HG02943 (cell line): ENCODE data around the gene THAP4.

Source experiments
- ATAC-seq: cut with Tn5 transposase; IDR thresholded peaks from one replicate; pipeline ENCODE4 v1.9.1; 2021; ENCODE audit warnings: mild to moderate bottlenecking, low read depth, moderate library complexity; ENCODE audit not compliant: unreplicated experiment

THAP4 gene

DNA sequence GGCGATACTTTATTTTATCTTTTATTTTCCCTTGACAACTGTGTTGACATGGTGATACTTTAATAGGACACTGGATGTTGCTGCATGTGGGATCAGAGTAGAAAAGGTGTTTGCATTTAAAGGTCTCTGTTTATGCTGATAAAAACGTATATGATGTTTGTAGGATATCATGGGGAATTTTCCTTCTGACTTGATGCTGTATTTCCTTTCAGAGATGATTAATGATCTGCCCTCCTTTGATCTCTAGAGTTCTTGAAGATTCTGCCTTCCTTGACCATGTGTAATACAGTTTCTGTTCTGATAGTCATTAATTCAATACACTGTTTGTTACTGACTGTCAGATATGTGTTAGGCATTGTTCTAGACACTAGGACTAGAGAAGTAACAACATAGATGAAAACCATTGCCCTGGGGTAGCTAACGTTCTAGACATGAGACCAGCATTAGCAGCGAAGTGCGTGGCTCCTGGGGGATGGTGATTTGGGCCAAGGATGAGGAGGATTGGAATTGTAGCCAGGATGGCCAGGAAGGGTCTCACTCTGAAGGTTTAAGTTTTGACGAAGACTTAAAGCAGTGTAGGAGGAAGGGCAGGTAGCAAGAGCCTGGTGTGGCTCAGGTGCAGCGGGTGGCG lies 3.3 kb upstream of the THAP4 start:
- ATAC-seq = no peak

- ATAC-seq = no peak
Measured at GRCh38 chr2:241639385-241639784, 2.4 kb upstream of the THAP4 start.

- ATAC-seq = no peak
Measured at GRCh38 chr2:241638940-241639339, 2.0 kb upstream of the THAP4 start.

GRCh38 chr2:241637795-241638660 lies 1.1 kb upstream of the THAP4 start:
- peak; percentile 27 for ATAC-seq

- peak; percentile 19 for ATAC-seq
Measured at GRCh38 chr2:241636182-241637017, 558 bp downstream of the THAP4 start.

DNA sequence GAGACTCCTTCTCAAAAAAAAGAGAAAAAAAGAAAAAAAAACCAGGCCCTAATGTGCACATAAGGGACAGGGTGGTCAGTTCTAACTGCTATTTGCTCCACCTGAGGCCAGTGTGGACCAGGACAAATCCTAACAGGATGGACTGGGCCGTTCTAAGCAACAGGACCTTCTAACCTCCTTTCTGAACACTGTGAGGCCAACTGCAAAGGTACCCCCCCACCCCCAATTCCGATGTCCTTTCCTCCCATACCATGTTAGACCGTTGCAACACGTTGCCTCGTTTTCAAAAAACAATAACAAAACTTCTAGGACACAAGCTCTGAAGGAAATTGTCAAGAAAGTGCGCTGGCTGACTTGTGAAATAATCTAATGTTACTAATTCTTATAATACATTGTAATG lies 1.2 kb downstream of the THAP4 start:
- no peak for ATAC-seq

GRCh38 chr2:241633561-241633960 lies 3.4 kb downstream of the THAP4 start:
- ATAC-seq = no peak

DNA sequence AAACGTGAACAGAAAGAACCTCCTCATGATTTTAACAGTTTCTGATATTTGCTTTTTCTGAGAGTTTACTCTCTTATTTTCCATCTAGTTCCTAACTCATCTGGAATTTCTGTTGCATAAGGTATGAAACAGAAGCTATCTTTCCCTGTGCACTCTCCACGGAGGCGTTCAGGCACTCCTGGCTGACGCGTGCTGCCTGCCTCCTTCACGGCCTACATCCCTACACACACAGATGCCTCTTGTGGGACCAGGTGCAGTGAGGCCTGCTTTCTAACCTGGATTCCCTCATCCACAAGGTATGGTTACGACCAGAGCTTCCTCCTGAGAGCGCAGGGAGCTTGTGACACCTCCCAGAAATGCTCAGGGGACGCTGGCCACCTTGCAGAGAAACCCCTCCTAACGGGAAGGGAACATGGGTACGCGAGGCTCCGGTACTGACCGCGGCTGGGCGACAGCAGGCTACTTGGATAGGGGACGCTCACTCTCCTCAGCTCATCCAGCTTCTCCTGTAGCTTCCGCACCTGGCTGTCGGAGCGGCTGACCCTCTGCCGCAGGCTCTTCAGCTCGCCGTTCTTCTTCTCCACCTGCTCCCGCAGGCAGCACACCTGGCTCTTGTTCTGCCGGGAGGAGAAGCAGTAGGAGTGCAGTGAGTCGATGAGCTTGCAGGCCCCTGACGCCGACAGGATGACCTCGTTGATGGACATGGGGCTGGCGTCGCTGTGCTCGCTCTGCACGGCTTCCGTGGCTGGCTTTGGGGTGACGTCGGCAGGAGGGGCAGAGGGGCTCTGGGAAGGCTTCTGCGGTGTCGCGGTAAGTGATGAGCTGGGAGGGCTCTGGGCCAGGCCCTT lies 4.3 kb downstream of the THAP4 start:
- no peak for ATAC-seq

DNA sequence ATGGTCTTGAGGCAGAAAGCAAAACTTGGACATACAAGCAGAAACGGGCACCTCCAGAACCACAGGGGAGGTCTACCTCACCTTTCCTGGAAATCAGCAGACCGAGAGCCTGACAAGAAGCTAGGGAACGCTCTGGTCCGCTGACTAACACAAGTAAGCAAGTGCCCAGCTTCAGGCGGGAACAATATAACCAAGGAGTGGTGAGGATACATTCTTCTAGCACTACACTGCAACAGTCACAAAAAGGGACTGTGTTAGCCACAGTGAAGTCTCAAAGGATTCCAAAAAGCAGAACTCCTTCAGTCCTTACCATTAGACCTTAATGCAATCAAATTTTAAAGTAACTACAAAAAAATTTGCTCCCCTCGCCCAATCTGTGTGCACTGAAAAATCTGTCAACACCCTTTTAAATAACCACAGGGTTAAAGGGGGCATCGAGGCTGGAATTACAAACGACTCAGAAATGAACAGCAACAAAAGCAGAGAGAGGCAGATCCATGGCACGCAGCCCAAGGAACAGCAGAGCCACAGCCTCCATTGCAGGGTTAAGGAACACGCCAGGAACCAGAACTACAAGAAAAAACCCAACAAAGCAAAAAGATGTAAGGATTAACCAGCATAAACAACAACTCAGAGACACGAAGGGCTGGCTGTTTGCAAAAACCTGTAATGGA lies 7.1 kb downstream of the THAP4 start:
- ATAC-seq = no peak

DNA sequence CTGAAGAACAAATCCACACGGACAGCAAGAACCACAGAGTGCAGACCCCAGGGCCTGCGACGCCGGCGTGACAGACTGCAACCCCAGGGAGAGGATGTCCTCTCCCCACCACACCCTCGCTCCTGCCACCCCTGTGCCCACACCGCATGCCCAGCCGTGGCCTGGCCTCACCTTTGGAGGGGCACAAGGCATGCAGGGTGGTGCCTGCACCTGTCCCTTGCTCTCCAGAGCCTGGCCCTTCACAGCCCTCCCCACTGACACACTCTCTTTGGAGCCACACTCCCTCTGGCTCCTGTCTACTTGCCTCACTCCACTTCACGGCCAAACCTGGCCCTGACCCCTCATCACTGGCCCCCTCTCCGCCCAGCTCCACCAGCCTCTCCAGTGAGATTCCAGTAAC lies 9.3 kb downstream of the THAP4 start:
- no peak for ATAC-seq

DNA sequence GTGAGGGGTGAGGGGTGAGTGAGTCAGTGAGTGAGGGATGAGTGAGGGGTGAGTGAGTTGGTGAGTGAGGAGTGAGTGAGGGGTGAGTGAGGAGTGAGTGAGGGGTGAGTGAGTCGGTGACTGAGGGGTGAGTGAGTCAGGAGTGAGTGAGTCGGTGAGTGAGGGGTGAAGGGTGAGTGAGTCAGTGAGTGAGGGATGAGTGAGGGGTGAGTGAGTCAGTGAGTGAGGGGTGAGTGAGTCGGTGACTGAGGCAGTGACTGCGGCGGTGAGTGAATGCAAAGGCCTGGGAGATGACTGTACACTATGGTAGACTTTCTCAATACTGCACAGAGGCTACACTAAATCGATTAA lies 16.6 kb downstream of the THAP4 start:
- no peak for ATAC-seq

- no peak for ATAC-seq
Measured at GRCh38 chr2:241619597-241620418, 17.1 kb downstream of the THAP4 start.

DNA sequence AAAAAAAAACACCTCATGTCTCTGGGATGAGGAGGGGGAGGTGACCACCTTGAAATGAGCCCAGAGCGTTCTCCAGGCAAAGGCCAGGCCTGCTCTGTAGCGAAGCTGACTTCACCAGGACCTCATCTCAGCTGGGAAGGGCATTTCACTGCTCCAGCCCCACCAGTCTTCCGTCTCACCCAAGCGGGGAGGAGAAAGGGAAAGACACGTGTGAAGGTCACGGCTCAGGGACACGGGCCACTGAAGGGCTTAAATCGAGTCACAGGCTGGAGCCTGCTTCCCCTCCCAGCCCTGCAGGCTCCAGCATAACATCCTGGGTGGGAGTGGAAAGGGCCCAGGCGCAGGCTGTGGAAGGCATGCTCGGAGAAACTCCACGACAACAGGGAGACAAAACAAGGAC lies 18.1 kb downstream of the THAP4 start:
- ATAC-seq = no peak

GRCh38 chr2:241618296-241618805 lies 18.6 kb downstream of the THAP4 start:
- no peak for ATAC-seq

- no peak for ATAC-seq
Measured at GRCh38 chr2:241617431-241618154, 19.4 kb downstream of the THAP4 start.

DNA sequence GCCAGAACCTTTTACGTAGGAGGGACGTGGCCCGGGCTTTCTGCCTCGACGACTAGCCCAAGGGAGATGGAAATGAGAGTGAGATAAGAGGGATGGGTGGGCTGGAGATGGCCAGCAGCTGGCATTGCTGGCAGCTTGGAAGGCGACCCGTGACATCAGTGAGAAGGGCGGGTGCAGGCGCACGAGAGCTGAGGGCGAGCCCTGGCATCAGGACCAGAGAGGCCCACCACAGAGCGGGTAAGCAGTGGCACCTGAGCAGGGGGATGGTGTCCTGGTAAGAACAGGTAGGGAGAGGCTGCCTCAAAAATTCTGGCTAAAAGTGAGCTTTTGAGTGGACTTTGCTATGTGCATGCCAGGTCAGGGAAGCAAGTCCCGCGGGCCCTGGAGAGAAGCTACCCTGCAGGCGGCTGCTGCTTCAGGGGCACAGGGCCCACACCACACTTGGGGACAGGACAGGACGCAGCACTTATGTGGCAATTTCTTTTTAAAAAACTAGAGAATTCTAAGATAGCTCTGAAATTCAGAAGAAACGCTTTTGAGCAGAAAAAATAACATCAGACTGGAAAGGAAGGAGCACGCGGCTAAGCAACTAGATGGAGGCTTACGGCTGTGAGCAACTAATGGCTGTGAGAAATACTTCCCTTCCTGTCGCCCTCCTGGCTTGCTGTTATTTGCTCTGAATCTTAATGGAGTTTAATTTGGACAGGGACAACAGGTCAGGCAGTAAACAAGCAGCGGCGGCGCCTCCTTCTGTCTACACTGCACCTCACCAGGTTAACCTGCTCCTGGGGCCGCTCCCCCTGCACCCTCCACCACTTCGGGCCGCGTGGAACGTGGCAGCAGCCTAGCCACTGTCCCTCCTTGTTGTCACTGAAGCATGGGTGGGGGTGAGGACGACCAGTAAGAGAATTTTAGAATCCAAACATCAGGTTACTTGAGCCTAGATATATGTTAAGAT lies 20.5 kb downstream of the THAP4 start:
- no peak for ATAC-seq

DNA sequence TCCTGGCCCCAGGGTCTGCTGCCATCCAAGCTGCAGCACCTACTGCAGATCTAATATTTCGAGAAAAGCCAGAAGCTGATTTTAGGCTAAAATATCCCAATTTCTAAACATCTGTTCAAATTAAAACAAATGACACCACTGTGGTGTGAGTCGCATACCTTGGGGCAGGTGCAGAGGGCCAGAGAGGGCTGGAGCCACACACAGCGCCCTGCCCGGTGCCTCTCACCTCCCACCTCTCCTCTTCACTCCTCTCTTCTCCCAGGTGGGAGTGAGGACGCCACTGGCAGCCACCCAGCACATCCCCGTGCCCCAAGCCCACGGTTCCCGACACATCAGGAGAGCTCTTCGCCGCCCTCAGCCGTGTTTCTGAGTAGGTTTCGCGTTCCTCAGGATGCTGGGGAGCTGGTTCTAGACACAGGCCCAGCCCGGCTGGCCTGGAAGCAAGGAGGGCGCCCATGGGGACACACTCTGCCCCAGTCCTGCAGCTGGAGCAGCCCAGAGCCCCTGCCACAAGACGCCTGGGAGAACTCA lies 21.4 kb downstream of the THAP4 start:
- no peak for ATAC-seq
